ENCODE results near the gene COBL.

Gene COBL

GRCh38 chr7:51250512-51250911 lies 66.1 kb downstream of the COBL start:
- DNase-seq, result no peak

GRCh38 chr7:51249991-51250390 lies 66.6 kb downstream of the COBL start:
- DNase-seq, result no peak

- no peak for DNase-seq
These were observed 67.2 kb downstream of the COBL start for GRCh38 chr7:51249187-51249945.

- no peak for DNase-seq
These were observed 70.1 kb downstream of the COBL start for GRCh38 chr7:51246258-51247245.

GRCh38 chr7:51244885-51245284 lies 71.7 kb downstream of the COBL start:
- DNase-seq, result no peak

GRCh38 chr7:51244053-51244452 lies 72.6 kb downstream of the COBL start:
- DNase-seq, result no peak

- no peak for DNase-seq
These were observed 73.0 kb downstream of the COBL start for GRCh38 chr7:51243631-51244030.

- no peak for DNase-seq
These were observed 73.6 kb downstream of the COBL start for GRCh38 chr7:51242881-51243518.

GRCh38 chr7:51242007-51242691 lies 74.5 kb downstream of the COBL start:
- no peak for DNase-seq

GRCh38 chr7:51240868-51241267 lies 75.7 kb downstream of the COBL start:
- no peak for DNase-seq

GRCh38 chr7:51239691-51240090 lies 76.9 kb downstream of the COBL start:
- no peak for DNase-seq

GRCh38 chr7:51238981-51239495 lies 77.6 kb downstream of the COBL start:
- DNase-seq, result no peak

- DNase-seq, result no peak
These were observed 79.0 kb downstream of the COBL start for GRCh38 chr7:51237446-51238133.

GRCh38 chr7:51236470-51237132 lies 80.0 kb downstream of the COBL start:
- no peak for DNase-seq

- no peak for DNase-seq
These were observed 80.9 kb downstream of the COBL start for GRCh38 chr7:51235593-51236313.

- DNase-seq, result no peak
These were observed 81.8 kb downstream of the COBL start for GRCh38 chr7:51234609-51235308.

- DNase-seq, result no peak
These were observed 82.5 kb downstream of the COBL start for GRCh38 chr7:51234139-51234538.

- DNase-seq, result no peak
These were observed 83.2 kb downstream of the COBL start for GRCh38 chr7:51233374-51233773.

- DNase-seq, result no peak
These were observed 85.9 kb downstream of the COBL start for GRCh38 chr7:51230723-51231122.

GRCh38 chr7:51230324-51230625 lies 86.3 kb downstream of the COBL start:
- DNase-seq, result no peak
